Prostate gland (tissue), 2 donors: Measurements from ENCODE around the gene FAM111B. TPM values are rescaled to one million over a fixed set of nuclear protein-coding genes. Genes with fewer than 3 reads are reported as not detected.
A peak's percentile ranks its signal among the peaks of the same experiment; 100 is the strongest.

Source experiments
- DNase-seq: peaks from one replicate; pipeline ENCODE4 v3.0.0-alpha.2; 2019; ENCODE audit warnings: low spot score
- H3K27ac ChIP-seq, 2 donors: fragments of 200-600 bp; sonication (generic); 2 replicates each; pipeline ENCODE4 v1.5.1; 2017 to 2019
- H3K27me3 ChIP-seq: fragments of 200-600 bp; sonication (generic); replicated peaks from 2 replicates; pipeline ENCODE4 v1.5.1; 2019; ENCODE audit not compliant: insufficient read depth
- H3K36me3 ChIP-seq, 2 donors: fragments of 200-600 bp; sonication (generic); 1 replicate in 1 of 2; 2 replicates in 1 of 2; pipeline versions ENCODE4 v1.5.1 to v1.8.1; 2017 to 2019
- H3K4me1 ChIP-seq: fragments of 200-600 bp; sonication (generic); replicated peaks from 2 replicates; pipeline ENCODE4 v1.5.1; 2019
- H3K4me3 ChIP-seq, 2 donors: fragments of 200-600 bp; sonication (generic); 2 replicates each; pipeline ENCODE4 v1.5.1; 2017 to 2019
- H3K9me3 ChIP-seq: fragments of 200-600 bp; sonication (generic); 2 replicates; pipeline ENCODE4 v1.5.1; 2017
- CTCF ChIP-seq, 4 experiments: fragments of 200-600 bp in 2 of 4; fragments of 450-650 bp in 2 of 4; sonication (generic) in 2 of 4; IDR thresholded peaks; 1 replicate in 3 of 4; 2 replicates in 1 of 4; pipeline ENCODE4 v1.5.1; 2016 to 2019; ENCODE audit warnings: antibody characterized with exemption in 4 of 4, mild to moderate bottlenecking in 2 of 4, moderate library complexity in 2 of 4
- POLR2A ChIP-seq: fragments of 450-650 bp; IDR thresholded peaks from one replicate; pipeline ENCODE4 v1.6.1; 2016; ENCODE audit warnings: antibody characterized with exemption, mild to moderate bottlenecking
- POLR2AphosphoS5 ChIP-seq: sonication (generic); formaldehyde crosslinking; IDR thresholded peaks from one replicate; pipeline ENCODE4 v1.6.1; 2017; ENCODE audit warnings: antibody characterized with exemption
- WGBS: methylation state at CpG from one replicate; pipeline ENCODE4 v1.1.5; 2018; 5-methylcytosine and 5-hydroxymethylcytosine counted together
- intact Hi-C: fragments of 100-400 bp; cut with DNase I; formaldehyde crosslinking; loops from one replicate; pipeline ENCODE4 v1.14.2; 2022
- total RNA-seq, 2 donors: library from RNA; depleted of rRNA; stranded (reverse); fragments of >200 nt; gene quantifications; one replicate each; pipeline ENCODE4 v1.1.0, GENCODE V29; 2016

FAM111B gene
- total RNA-seq, 2 donors from 2014 or later: 0.62 to 1.4 TPM

DNA sequence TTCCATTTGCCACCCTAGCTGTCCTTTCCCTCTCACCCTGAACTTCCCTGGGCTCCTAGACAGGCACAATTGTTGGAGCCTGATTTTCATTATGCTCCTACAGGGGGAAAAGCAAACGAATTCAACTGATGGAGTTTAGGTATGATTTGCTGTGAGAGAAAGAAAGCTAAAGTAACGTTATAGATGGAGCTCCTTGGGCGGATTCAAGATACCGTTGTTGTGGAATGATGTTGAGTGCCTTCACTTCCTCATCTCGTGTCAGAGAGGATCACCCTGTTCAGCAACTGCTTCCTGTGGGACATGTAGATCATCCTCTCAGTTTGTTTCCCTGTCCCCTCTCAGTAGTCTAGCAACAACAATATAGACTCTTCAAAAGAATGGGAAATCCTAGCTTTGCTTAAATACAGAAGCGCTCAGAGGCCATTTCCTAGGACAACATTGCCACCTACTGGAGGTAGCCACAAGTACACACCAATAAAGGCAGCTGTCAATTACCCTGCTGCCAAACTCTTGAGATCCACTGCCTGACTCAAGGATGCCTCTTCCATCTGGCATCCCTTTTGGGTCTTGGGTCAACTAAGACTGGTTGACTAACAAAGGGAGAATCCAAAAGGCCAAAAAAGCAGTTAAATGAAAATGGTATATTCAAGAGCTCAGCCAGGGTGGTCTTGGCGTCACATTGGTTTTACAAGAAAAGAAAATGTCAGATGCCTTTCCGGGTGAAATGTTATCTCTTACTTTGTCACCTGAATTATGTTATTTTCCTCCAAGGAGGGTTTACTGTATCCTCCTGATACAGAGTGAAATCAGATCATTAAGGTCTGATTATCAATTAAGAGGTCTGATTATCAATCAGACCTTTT is 51.4 kb downstream of the FAM111B start:
- Histone ChIP-seq H3K36me3 (no peaks in the 10 kb centered on the region), H3K27me3 (no peaks in the 10 kb centered on the region), H3K4me1 (no peaks in the 10 kb centered on the region), H3K9me3 (no peaks in the 10 kb centered on the region), H3K4me3 (no peak overlapping the region), H3K27ac (no peak overlapping the region)
- TF ChIP-seq CTCF (IDR thresholded peaks at IDR 0.05): peak; percentile 44 to 81 (median 72)
- TF ChIP-seq POLR2A: no peak
- peak; percentile 35 for TF ChIP-seq POLR2AphosphoS5
- 40% methylated on average over 8 of the region's 8 CpGs for WGBS
- peak; percentile 60 for DNase-seq
- intact Hi-C loops: loop anchor here (2.0 kb wide), 1 partner anchor 504 kb away; no protein-coding TSS in a partner anchor

- intact Hi-C loops: no loop called here
- H3K27me3 ChIP-seq: no peaks in the 10 kb centered on the region
- no peak for TF ChIP-seq POLR2AphosphoS5
- TF ChIP-seq CTCF (IDR thresholded peaks at IDR 0.05): no peak
- TF ChIP-seq POLR2A: no peak
- H3K9me3 ChIP-seq: no peaks in the 10 kb centered on the region
- no peaks in the 10 kb centered on the region for H3K36me3 ChIP-seq
- H3K4me3 ChIP-seq: no peak overlapping the region
- H3K4me1 ChIP-seq: no peaks in the 10 kb centered on the region
- 89% methylated on average over 3 of the region's 3 CpGs for WGBS
- no peak overlapping the region for H3K27ac ChIP-seq
- DNase-seq: no peak
These were observed 57.0 kb downstream of the FAM111B start for GRCh38 chr11:59164028-59164427.

GRCh38 chr11:59171508-59172322 is 64.7 kb downstream of the FAM111B start, which contains the start of gene DTX4:
DTX4 (plus strand) TSS chr11:59172132; CDS start chr11:59172596, 464 bp downstream.
- WGBS: under 1% methylated on average over 46 of the region's 64 CpGs
- intact Hi-C loops: loop anchor here (1.0 to 5.0 kb wide), 2 partner anchors 35 to 111 kb away; no protein-coding TSS in a partner anchor

More at GRCh38 chr11:59171508-59172322, 64.7 kb downstream of the FAM111B start, which contains the start of gene DTX4:
- peak; percentile 84 to 98 (median 96) for TF ChIP-seq CTCF (IDR thresholded peaks at IDR 0.05)
- peak; percentile 62 for TF ChIP-seq POLR2AphosphoS5
- peak; percentile 48 for TF ChIP-seq POLR2A
- no peaks in the 10 kb centered on the region for H3K27me3 ChIP-seq
- peaks cover 5% of the 10 kb centered on the region for H3K4me1 ChIP-seq
- no peaks in the 10 kb centered on the region for H3K36me3 ChIP-seq
- peak within 1 kb of the TSS; percentile 52 to 70 for H3K27ac ChIP-seq
- no peaks in the 10 kb centered on the region for H3K9me3 ChIP-seq
- peak; percentile 91 for DNase-seq
- H3K4me3 ChIP-seq: peak within 1 kb of the TSS; percentile 56 to 64
